ENCODE results near the gene TIAM1.

GRCh38 chr21:31286621-31287020 is 57.4 kb downstream of the TIAM1 start:
- TF ChIP-seq POLR2A (IDR thresholded peaks at IDR 0.05) (no peak), CTCF (IDR thresholded peaks at IDR 0.05) (no peak)

Measured in prostate gland (tissue), 2 donors.